ENCODE data around the gene LCE6A. TPM values are rescaled to one million over a fixed set of nuclear protein-coding genes. Genes with fewer than 3 reads are reported as not detected.

LCE6A gene
- total RNA-seq: not detected in 2 replicates

DNA sequence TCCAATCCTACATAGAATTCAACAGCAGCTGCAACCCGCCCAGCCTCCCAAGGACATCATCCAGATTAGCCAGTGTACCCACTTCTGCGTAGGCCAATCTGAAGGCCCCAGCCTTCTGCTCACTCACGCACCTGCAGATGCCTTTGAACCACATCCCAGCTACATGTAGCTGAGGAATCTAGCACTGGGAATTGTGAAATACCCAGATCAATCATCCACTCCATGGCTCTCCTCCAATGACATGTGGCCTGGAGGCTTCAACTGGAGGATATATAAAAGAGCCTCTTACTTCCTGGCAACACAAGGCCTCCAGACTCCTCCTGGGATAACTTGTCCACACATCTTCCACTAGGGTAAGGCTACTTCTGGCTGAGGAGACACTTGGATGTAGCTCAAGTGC, at the start of gene LCE6A:
Gene LCE6A, plus strand, starts transcription at position 301 of the 400 bp plus-strand sequence. CDS start 665 bp downstream, outside the sequence.

DNA sequence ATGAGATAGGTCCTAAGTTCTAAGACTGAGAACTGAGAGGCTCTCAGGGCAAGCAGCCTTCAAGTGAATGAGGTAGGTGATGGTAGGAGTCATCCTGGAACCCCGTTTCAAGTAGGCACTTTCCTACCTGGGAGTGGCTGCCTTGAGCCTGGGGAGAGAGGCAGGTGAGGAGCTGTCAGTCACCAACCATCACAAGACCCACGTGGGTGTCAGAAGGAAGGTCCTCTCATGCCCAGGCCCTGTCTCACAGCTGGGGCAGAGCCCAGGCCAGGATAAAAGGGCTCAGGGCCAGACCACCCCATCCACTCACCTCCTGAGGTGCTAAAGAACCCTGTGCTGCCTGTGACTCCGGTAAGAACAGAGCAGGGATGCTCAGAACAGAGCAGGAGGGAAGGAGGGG, 46.2 kb upstream of the LCE6A start, which contains the start of gene LCE1D:
Gene LCE1D, plus strand, starts transcription at position 301 of the 400 bp plus-strand sequence. CDS start 1,074 bp downstream, outside the sequence.

GRCh38 chr1:152806576-152806975, 36.1 kb upstream of the LCE6A start, which contains the start of gene LCE1C:
TSS of gene LCE1C (minus strand) at chr1:152806651. CDS start at chr1:152805478, 1,173 bp downstream.

DNA sequence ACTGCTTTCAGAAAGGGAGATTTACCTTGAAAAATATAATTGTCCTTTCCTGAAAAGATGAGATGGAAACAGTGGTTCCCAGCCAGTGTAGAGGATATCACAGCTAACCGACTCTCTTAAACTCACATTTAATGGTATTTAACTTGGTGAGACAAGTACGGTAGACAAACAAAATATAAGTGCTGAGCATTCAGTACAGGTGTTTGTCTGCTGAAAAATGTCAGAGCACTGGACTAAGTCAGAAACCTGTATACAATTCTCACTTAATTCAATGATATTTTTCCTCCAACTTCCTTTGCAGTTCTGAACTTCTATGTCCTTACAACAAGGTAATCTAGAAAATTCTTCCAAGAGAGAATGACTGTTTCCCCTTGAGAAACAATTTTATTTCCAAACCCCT, 31.0 kb upstream of the LCE6A start, which contains the start of gene LCE1B:
Gene LCE1B, plus strand, starts transcription at position 301 of the 400 bp plus-strand sequence. CDS start 476 bp downstream, outside the sequence.

GRCh38 chr1:152827173-152827572, 15.5 kb upstream of the LCE6A start, which contains the start of gene LCE1A:
TSS of gene LCE1A (plus strand) at chr1:152827473. CDS start at chr1:152827473, 0 bp downstream.

GRCh38 chr1:152859696-152860095, 17.0 kb downstream of the LCE6A start, which contains the start of gene LCE7A:
TSS of gene LCE7A (plus strand) at chr1:152859996. CDS start at chr1:152860698, 702 bp downstream.

DNA sequence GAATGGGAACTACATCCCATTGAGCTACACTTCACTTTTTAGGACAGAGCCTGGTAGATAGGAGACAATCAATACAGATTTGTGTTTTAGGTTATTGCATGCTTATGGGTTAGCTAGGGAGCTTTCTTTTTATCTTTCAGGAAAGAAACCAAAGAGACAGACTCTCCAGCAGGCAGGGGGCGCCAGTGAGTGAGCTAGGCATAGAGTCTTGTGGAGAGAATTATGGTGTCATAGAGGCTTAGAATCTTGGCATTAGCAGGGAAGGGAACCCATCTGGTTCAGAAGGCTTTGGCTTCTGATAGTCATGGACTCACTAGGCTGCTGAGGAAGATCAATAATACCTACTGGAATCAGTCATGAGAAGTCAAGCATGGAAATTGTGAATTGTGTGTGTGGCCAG, 35.4 kb downstream of the LCE6A start, which contains the start of gene SMCP:
Gene SMCP, plus strand, starts transcription at position 281 of the 400 bp plus-strand sequence. CDS start 6,101 bp downstream, outside the sequence.

Other genes starting within 250 kb of the LCE6A start
- gene LCE3C, start 242.6 kb upstream of the LCE6A start, total RNA-seq: not detected in 2 replicates
- not detected in 2 replicates for gene LCE3B, start 229.0 kb upstream of the LCE6A start, total RNA-seq
- not detected in 2 replicates for gene LCE3A, start 219.8 kb upstream of the LCE6A start, total RNA-seq
- not detected in 2 replicates for gene LCE2D, start 179.5 kb upstream of the LCE6A start, total RNA-seq
- gene LCE2C, start 167.6 kb upstream of the LCE6A start, total RNA-seq: not detected in 2 replicates
- gene LCE2B, start 156.7 kb upstream of the LCE6A start, total RNA-seq: not detected in 2 replicates
- gene LCE2A, start 144.5 kb upstream of the LCE6A start, total RNA-seq: not detected in 2 replicates
- gene LCE4A, start 134.7 kb upstream of the LCE6A start, total RNA-seq: not detected in 2 replicates
- not detected in 2 replicates for gene KPRP, start 84.8 kb upstream of the LCE6A start, total RNA-seq
- not detected in 2 replicates for gene LCE1F, start 67.7 kb upstream of the LCE6A start, total RNA-seq
- gene LCE1E, start 56.6 kb upstream of the LCE6A start, total RNA-seq: not detected in 2 replicates
- gene LCE1D, start 46.1 kb upstream of the LCE6A start, total RNA-seq: not detected in 2 replicates
- gene LCE1C, start 36.2 kb upstream of the LCE6A start, total RNA-seq: not detected in 2 replicates
- gene LCE1B, start 30.9 kb upstream of the LCE6A start, total RNA-seq: not detected in 2 replicates
- not detected in 2 replicates for gene LCE1A, start 15.4 kb upstream of the LCE6A start, total RNA-seq
- gene LCE7A, start 17.1 kb downstream of the LCE6A start, total RNA-seq: not detected in 2 replicates
- gene SMCP, start 35.5 kb downstream of the LCE6A start, total RNA-seq: not detected in 2 replicates
- gene IVL, start 65.7 kb downstream of the LCE6A start, total RNA-seq: not detected in 2 replicates
- not detected in 2 replicates for gene SPRR5, start 104.3 kb downstream of the LCE6A start, total RNA-seq
- gene SPRR4, start 127.8 kb downstream of the LCE6A start, total RNA-seq: not detected in 2 replicates
- not detected in 2 replicates for gene SPRR1A, start 141.2 kb downstream of the LCE6A start, total RNA-seq
- gene SPRR3, start 158.9 kb downstream of the LCE6A start, total RNA-seq: not detected in 2 replicates
- not detected in 2 replicates for gene SPRR1B, start 188.3 kb downstream of the LCE6A start, total RNA-seq
- not detected in 2 replicates for gene SPRR2D, start 198.3 kb downstream of the LCE6A start, total RNA-seq
- not detected in 2 replicates for gene SPRR2A, start 214.7 kb downstream of the LCE6A start, total RNA-seq
- gene SPRR2B, start 228.8 kb downstream of the LCE6A start, total RNA-seq: not detected in 2 replicates

All from cardiac atrium fibroblast (primary cell).